Central memory CD4-positive, alpha-beta T cell (primary cell): ENCODE data around the gene CRTC2.

Source experiments
- DNase-seq: peaks from one replicate; pipeline ENCODE4 v3.0.0; 2022

The CRTC2 gene

GRCh38 chr1:153973525-153973924, 15.1 kb upstream of the CRTC2 start:
- no peak for DNase-seq

DNA sequence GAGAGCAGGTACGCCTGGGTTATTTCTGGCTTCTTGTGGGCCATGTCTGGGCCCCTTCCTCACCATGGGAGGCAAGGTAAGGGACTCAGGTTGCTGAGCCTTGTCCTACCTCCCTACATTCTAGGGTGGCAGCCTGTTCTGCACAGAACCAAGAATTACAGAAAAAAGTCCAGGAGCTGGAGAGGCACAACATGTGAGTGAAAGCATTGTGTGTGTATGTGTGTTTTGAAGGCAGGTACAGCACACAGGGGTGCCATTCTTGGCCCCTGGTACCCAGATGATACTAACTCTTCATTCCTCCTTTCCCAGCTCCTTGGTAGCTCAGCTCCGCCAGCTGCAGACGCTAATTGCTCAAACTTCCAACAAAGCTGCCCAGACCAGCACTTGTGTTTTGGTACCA, 14.7 kb upstream of the CRTC2 start:
- no peak for DNase-seq

- DNase-seq: no peak
Measured at GRCh38 chr1:153970346-153970745, 11.9 kb upstream of the CRTC2 start.

GRCh38 chr1:153968972-153969371, 10.6 kb upstream of the CRTC2 start:
- DNase-seq: no peak

DNA sequence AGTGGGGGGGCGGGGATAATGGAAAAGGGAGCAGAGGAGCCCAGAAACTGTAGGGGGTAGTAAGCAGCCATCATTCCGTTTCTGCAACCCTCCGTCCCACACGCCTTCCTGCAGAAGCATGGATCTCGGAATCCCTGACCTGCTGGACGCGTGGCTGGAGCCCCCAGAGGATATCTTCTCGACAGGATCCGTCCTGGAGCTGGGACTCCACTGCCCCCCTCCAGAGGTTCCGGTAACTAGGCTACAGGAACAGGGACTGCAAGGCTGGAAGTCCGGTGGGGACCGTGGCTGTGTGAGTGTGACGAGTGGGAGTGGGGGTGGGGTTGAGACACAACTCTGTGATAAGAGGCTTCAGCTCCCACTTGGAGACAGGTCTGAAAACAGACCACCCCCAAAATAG, 10.0 kb upstream of the CRTC2 start:
- no peak for DNase-seq

GRCh38 chr1:153968000-153968363, 9.6 kb upstream of the CRTC2 start:
- DNase-seq: no peak

DNA sequence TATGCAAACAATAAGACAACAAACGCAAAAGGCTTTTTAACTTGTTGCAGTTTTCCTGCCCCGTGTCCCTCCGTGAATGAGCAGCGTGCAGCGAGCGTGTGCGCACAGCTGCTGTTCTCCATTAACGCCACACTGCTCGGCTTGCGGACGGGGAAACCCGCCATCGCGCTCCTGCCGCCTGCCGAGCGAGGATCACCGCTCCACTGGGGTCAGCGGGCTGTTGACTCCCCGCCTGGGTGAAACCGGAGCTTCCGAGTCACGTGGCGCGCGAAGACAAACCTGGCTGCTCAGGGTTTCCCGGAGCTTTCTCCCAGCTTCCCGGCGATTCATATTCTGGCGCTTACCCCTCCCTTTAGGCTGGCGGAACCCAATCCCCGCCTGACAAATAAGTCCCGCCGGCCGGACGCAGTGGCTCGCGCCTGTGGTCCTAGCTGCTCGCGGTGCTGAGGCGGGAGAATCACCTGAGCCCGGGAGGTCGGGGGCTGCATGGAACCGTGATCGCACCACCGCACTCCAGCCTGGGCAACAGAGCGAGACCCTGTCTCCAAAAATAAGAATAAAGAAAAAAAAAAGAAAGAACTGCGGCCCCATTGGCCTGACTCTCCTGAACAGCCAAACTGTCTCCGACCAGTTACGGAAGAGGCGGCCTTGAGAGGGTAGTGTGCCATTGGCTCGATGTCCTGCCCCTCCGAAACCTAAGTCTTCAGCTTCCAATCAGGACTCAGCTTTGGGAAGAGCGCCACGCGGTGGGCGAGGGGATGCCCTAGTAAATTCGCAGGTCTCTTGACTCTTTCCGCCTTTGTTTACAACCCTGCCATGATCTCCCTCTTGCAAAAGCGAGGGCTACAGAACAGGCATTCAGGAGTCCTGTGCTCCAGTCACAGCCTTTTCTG, 8.9 kb upstream of the CRTC2 start, which contains the start of gene CREB3L4:
Gene CREB3L4 (plus strand): TSS at position 796 of the 893 bp plus-strand sequence. CDS start 624 bp downstream, outside the sequence.
- peak; percentile 87 for DNase-seq

DNA sequence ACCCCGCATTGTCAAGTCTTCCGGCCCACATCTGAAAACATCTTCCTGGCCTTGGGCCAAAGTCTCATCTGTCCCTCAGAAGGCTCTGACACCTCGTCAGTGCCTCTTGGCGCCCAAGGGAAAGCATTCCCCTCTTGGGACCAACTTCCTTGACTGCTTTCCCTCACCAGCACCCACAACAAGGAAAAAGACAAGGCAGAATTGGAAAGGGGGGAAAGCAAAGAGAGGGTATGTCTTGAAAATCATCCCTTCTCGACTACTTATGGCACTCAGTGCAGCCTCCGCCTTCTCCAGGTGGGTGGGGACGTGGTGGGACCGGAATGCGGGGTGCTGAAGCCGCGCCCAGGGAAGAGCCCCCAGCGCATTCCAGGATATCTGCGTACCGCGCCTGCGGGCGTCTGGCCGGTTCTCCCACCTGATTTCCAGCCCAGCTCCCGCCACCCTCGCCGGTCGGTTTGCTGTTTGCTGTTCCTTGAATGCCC, 5.5 kb upstream of the CRTC2 start:
- no peak for DNase-seq

- DNase-seq: peak; percentile 90
Measured at GRCh38 chr1:153963030-153963849, 4.8 kb upstream of the CRTC2 start, which contains the start of gene SLC39A1. Gene SLC39A1 (minus strand): TSS chr1:153963537. CDS start chr1:153962715, 822 bp downstream.

- no peak for DNase-seq
Measured at GRCh38 chr1:153962088-153963029, 3.9 kb upstream of the CRTC2 start.

DNA sequence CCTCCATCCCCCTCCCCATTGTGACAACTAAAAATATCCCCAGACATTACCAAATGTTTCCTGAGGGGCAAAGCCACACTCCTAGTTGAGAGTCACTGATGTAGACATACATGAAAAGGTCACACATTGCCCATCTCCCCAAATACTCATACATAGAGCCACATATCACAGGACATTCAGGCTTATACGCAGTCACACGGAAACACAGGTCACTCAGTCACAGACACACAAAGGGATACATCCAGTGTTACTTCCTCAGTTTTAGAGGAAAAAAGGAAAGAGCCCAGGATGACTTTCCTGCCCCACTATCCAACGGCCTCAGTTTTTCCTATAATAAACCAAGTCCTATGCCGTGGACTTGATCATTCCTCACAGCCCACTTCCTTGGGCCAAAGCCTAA, 3.0 kb upstream of the CRTC2 start:
- DNase-seq: no peak

DNA sequence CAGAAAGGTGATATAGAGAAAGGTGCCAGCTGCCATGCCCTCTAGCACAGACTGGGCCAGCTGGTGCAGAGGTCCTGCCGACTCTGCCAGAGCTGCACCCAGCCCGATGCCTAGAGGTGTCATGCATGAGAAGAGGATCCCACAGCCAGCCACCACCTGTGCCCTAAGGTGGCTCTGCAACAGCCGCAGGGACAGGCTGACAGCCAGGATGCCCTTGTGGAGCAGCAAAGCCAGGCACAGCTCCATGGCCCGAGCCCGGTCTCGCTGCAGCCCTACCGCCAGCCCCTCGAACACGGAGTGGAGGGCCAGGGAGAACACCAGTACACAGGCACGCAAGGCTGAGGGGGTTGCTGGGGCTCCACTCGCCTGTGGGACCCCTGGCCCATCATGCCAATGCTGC, 1.8 kb upstream of the CRTC2 start:
- DNase-seq: no peak

- DNase-seq: no peak
Measured at GRCh38 chr1:153959454-153959853, 1.0 kb upstream of the CRTC2 start.

- DNase-seq: no peak
Measured at GRCh38 chr1:153958961-153959260, 499 bp upstream of the CRTC2 start.

GRCh38 chr1:153957744-153958110, 685 bp downstream of the CRTC2 start:
- DNase-seq: peak; percentile 60

- DNase-seq: no peak
Measured at GRCh38 chr1:153956997-153957715, 1.3 kb downstream of the CRTC2 start.

DNA sequence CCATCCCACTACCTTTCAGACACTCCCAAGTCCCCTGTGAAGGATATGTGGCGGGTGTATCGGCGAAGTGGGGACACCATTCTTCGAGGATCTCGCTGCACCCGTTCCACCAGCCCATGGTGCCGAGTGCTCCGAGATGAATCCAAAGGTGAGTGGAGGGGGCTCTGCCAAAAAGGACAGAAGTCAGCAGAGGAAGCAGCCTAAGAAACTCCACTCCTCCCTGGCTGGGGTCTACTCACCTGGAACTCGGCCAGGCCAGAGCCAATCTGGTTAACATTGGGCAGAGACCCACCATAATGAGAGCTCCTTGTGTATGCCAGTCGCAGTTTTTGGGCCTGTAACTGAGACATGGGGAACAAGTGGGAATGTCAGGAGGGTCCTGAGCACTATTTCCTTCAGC, 3.6 kb downstream of the CRTC2 start:
- no peak for DNase-seq

GRCh38 chr1:153953859-153954365, 4.5 kb downstream of the CRTC2 start:
- DNase-seq: no peak

GRCh38 chr1:153951801-153952200, 6.6 kb downstream of the CRTC2 start:
- no peak for DNase-seq

GRCh38 chr1:153951183-153951582, 7.2 kb downstream of the CRTC2 start:
- no peak for DNase-seq

DNA sequence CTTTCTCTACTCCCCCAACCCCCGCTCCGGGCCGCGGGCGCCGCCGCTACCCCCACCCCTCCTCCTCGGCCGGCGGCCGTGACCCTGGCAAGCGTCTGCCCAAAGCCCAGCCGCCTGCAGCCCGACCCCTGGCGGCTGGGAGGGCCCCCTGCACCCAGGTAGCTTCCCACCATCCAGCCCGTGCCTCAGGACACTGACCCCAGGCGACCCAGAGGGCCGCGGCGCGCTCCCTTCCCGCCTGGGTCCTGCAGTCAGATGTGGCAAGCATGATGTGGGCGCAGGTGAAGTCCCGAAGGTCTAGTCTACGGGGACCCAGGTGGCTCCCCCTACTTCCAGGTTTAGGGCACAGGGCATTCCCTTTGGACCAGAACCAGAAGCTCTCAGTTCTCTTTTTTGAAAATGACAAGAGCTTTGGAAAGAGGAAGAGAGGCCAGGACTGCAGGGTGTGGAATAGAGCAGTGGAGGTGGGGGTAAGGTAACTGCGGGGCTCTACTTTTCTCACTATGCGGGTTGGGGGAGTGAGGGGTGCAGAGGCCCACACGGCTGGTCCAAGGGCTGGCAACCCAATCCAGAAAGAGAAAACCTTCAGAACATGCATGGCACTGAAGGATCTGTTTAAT, 11.7 kb downstream of the CRTC2 start, which contains the start of gene DENND4B:
Gene DENND4B (minus strand): TSS at position 97 of the 620 bp plus-strand sequence. CDS start 2,344 bp downstream, outside the sequence.
- peak; percentile 68 for DNase-seq
